NCI-H524 treated with DMSO at 0.1 percent for 48 hours (cell line): ENCODE results near the gene KIF18B.
"Not testable (repeated sequence)": the region's sequence is repeated elsewhere in the genome, so short reads cannot be mapped to it uniquely, and the experiment has no call there.

Experiments used
- DNase-seq: peaks from one replicate; lab custom pipeline; 2025; lab: John Stamatoyannopoulos, UW

KIF18B gene

DNA sequence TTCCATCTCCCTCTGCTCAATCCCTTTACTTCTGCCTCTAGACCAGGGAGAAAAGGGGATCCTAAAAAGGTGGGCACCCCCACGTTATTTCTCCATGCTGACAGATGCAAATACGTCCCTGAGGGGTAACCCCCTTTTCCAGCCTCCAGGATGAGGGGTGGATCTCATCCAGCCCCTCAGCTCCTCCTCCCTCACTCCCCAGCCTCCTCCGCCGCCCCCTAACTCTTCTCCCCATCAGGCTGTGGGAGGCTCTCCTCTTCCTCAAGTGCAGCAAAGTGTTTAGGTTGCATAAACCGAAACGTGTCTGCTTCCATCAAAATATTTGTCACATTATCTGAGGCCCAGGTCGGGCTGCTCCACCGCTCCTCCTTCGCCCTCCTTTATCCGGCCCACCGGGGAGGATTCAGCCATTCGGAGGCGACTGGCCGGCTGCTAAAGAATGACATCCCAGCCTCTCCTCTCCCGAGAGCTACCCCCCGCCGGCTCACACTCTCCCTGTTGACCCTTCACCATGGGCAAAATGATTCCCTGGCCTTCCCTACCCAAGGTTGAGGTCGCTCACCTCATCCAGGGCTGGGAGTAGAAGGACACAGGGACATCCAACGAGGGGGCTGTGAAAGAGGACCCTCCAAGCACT lies 21.7 kb upstream of the KIF18B start:
- DNase-seq, result no peak

DNA sequence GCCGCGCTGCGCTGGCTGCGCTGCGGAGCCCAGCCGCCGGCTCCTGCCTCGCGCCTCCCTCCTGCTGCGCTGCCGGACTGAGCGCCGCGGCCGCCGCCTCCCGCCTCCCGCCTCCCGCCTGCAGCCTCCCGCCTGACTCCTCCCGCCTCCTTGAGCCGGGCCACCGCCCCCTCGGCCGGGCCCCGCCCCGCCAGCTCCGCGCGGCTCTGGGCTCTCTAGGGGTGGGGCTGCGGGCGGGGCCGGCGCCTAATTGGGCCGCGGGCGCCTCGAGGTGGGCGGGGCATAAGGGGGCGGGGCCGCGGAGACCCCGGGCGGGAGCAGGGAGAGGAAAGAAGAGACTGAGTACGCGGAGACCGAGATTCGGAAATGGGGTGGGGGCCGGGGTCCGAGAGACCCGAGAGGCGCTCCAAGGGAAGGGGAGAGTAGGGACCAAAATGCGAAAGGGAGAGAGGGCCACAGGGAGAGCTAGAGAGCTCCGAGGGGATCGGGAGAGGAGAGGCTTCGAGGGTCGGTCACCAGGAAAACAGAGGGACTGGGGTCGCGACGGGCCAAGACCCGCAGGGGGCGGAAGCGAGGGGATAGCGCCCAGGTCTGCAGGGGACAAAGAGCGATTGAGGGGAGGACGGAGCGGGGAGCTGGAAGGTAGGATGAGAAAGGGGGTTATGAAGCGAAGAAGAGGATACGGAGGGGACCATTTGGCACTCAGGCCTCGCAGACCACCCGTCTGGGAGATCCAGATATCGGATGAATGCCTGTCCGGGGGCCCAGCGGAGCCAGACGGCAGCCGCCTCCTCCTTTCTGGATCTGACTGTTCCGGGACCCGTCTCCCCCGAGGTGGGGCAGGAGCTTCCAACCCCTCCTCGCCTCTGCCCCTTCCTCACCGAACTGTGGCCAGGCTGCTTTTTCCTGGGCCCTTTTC lies 20.9 kb upstream of the KIF18B start, which contains the start of gene C1QL1:
TSS of gene C1QL1 (minus strand) at position 79 of the 919 bp plus-strand sequence. CDS start 255 bp downstream, outside the sequence.
- DNase-seq, result no peak

DNA sequence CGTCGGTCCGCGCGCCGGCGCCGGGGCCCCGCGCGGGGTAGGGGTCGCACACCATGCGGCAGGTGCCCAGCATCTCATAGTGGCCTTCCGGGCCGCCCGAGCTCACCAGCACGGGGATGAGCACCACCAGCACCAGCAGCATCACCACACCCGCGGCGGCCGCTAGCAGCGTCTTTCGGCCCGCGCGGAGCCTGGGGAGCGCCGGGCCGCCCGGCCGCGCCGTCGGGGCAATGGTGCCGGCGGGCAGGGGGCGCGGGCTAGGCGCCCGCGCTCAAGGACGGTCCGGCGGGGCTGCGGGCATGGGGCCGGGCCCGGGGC lies 20.3 kb upstream of the KIF18B start:
- no peak for DNase-seq

DNA sequence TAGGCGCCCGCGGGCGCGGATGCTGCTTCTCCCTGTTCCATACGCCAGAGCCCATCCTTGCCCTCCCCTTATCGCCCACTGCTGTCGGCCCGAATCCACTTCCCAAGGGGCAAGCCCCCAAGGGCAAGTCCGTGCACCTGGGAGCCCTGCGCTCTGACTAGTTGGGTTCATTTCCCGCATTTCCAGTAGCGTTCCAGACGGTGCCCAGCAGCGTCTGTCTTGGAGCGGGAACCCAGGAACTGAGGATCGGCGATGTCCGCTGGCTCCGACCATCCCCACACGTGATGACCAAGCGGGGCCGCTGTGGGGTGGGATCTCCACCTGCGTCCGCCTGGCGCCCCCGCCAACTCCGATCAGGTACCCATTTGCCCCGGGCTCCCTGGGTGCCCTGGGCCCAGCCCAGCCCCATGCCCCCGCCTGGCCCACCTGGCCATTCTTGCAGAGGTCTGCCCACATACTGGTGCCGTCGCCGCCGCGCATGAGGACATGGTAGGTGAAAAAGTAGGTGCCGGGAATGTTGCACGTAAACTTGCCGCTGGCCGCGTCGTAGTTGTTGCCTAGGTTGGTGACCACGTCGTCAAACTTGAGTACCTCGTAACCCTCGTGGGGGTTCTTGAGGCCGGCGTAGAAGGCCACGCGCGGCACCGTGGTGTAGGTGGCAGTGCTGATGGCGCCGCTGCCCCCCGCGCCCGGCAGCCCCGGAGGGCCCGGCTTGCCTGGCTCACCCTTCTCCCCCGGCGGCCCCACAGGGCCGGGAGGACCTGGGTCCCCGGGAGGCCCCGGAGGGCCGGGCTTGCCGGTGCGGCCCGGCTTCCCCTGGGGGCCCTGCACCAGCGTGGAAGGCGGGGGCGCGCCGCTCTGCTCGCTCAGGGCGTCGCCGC lies 19.7 kb upstream of the KIF18B start:
- no peak for DNase-seq

DNA sequence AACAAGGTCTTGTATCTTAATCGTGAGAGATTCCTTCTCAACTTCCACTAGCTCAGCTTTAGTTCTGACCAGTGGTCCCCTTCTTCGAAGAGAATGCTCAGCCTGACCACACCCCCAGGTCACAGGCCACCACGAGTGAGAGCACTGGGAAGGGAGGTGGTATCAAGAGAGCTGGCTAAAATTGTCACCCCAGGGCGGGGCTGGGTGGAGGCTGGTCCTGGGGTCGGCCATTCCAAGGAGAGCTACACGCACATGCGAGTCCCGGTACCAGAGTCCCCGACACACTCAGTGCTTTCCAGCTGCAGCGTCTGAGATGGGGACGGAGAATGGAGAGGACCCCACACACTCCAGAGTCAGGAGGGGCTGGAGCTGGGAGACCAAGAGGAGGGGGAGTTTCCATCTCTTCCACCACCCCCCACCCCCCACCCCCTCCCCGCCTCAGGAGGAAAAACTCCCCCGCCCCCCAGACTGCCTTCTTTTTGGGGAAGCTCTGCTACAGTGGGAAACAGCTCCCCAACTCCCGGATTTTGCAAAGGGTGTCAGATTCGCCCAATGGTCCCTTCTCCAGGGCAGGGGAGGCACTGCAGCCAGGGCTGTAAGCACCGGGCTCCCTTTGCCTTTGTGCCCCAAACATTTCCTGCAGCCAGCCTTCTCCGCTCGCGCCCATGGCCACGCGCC lies 18.9 kb upstream of the KIF18B start:
- no peak for DNase-seq

DNA sequence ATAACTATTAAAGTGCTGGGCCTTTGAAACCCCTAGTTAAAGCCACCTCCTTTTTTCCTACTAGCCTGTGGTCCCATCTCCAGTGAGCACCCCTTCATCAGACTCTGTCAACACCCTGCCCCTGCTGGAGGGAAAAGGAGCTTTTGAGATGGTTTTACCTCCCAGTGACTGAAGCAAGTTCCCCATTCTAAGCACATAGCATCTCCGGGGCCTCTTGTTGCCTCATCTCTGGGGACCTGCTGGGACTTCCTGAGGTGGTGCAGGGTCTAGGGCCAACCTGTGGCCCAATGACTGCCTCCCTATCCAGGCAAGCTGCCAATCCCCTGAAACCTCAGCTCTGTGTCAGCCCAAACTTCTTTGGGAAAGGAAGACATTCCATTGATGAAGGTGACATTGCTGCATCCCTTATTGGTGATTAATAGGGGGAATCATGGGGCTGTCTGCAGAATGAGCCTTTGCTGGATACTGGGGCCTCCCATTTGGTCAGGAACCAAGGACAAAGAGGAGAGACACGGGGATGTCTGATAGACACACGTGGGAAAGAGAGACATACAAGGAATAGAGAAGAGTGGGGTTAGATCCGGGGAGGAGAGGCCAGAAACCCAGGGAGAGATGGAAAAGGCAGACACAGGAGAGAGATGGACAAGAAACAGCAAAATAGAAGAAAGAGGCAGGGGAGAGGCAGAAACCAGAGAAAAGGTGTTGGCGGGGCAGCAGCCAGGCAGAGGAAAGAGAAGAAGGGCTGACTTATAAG lies 18.1 kb upstream of the KIF18B start:
- no peak for DNase-seq

DNA sequence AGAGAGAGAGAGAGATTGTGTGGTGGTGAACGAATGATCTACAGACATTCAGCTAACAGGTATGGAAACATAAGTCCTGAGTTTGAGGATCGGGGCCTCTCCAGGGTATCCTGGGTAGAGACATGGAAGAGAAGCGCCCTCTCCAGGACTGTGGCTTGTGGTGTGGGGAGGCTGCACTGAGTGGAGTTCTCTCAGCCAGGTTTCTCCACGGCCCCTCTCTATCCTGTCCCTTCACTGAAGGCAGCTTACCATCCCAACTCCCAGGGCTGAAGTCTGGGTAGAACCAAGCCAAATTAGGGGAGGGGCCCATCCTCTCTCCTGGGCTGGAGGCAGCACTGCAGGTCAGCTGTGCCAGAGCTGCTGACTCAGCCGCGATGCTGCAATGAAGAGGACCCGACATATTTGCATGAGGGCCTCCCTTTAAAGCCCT lies 14.4 kb upstream of the KIF18B start:
- DNase-seq, result no peak

DNA sequence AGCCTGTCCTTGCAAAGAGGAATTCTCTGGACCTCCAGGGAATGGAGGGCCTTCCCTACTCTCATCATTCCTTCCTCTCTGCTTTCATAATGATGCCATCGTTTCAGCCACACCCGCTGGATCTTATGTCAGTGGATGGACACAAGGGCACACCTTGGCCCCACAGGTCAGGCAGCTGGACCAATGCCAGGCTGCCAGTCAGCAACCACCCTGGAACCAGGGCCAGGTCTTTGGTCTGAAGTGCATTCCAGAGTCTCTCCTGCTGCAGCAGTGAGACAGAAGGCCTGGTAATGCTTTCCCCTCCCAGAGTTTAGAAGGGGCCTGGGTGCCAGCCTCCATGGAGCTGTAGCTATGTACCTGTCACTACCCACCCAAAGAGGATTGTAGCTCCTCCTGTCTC lies 13.1 kb upstream of the KIF18B start:
- DNase-seq, result no peak

DNA sequence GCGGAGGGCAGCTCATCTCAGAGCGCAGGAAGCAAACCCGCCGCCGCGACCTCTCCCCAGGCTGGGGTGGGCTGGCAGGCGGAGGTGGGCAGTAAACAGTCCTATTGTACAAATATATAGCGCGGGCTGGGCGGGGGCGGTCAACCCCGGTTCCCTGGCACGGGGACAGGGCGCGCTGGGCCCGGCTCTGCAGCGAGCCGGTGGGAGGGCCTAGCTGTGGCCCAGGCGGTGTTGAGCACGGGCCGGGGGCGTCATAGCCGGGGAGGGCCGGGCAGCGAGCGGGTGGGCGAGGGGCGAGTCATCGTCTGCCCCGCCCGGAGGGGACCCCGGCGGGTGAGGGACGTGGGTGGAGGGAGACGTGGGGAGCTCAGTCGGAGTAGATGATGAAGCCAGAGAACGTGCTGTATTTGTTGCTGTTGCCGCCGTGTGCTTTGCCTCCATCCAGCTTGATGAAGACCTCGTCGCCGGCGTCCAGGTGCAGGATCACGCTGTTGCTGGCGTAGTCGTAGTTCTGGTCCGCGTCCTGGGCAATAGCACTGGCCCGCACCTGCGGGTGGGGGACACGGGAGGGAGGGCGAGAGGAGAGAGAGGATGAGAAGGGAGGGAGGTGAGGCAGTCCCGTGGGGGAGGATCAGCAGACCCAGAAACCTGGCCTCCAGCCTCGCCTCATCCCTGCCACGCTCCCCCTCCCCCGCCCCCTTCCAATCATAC lies 12.4 kb upstream of the KIF18B start:
- no peak for DNase-seq

DNA sequence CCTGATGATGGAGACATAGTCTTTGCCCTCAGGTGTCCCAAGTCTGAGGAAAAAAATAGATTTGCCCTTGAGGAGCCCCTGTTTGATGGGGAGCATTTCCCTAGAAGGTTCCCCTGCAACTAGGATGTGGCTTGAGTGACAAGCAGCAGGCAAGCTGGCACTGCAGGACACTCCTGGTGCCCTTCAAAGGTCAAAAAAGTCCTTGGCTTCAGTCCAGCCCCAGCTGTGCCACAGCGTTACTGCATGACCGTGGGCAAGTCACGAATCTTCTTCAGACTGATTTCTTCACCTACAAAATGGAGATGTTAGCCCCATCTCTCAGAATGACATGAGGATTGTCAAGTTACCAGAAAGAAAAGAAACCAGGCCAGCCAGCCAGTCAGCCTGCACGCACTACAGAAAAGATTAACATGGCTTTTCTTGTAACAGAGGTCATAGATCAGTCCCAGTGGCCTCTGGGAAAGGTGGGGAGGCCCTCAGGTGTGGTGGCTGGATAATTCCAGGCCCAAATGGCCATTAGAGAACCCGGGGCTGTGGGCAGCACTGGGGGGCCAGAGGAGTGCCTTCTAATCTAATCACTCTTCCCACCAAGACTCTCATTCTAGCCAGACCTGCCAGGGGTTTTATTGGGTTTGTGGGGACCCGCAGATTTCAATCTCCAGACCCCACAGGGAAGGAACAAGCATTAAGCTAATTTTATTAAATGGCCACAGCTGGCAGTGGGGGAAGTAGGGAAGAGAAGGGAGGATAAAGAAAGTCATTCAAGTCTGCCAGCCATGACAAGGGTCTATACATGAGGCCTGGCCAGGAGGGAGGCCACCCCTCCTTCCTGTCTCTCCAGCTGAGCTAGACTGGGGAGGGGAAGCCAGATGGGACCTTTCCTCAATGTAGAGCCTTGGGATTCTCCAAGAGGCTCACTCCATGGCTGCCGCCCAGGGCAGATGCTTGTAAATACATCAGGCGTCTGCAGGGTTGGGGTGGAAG lies 9.7 kb upstream of the KIF18B start:
- DNase-seq, result no peak

DNA sequence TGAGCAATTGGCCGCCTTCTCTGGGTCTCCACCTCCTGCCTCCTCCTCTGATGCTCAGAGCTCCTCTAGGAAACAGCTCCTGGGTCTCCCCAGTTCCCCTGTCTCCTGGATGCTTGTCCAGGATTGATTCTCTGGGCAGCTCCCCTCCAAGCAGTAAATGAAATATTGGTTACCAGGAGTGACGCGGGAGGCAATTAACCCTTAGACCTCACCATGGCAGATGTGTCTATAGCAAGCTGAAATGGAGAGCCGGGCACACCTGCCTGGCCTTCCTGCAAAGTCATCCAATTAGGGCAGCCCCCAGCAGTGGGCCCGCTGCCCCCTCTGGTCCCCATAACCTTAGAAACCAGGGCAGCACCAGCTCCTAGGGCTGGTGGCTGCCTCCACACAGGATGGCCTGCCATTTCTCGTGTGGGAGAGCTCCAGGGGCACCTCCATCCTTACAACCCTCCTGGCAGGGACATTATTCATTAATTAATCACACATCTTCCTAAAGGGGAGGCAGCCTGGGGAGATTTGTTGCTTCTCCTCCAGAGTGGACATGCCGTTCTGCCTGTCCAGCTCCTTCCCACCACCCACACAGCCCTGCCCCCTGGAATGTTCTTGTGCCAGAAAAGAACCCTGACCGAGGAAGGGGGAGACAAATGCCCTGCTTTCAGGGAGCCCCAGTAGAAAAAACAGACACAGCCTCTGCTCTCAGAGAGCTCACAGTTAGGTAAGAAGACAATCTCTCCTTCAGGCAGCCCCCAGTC lies 8.3 kb upstream of the KIF18B start:
- no peak for DNase-seq

DNA sequence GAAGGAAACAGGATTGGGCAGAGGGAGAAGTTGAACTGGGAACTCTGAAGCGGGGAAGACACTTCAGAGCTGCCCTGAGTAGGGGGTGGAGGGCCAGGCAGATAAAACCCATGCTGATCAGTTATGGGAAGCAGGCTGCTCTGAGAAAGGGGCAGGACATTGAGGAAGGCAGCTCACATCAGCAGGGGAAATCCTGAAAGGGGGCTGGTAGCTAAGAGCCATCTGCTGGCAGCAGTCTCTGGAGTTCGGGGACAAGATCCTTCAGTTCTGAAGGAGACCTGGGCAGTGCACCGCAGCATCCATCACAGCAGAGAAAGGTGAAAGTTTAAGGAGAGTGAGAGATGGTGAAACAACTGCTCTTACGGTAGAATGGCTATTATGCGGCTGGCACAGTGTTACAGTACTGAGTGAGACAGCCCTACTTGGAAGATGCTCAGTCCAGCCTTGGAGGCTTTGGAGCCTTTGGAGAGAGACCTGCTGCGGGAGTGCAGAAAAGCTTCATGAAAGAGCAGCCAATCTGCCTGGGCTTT lies 5.4 kb upstream of the KIF18B start:
- DNase-seq, result no peak

DNA sequence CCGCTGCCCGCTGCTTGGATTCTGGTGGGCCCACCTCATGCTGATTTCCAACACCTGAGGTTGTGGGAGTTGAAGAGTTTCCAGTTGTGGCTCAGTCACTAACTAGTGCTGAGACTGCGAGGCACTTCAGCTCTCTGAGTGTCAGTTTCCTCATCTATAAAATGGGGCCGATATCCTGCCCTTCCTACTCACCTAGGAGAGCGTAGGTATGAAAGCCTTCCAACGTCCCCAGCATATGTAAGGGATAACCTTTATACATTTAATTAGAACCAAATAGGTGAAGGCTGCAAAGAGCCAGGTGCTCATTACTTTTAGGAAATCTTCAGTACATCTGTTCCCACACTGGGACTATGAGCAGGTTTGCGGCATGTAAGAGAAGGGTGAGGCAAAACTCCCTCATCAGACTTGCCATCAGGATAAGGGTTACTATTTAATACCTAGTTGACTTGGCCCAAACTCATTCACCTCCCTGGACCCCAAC lies 782 bp upstream of the KIF18B start:
- no peak for DNase-seq

DNA sequence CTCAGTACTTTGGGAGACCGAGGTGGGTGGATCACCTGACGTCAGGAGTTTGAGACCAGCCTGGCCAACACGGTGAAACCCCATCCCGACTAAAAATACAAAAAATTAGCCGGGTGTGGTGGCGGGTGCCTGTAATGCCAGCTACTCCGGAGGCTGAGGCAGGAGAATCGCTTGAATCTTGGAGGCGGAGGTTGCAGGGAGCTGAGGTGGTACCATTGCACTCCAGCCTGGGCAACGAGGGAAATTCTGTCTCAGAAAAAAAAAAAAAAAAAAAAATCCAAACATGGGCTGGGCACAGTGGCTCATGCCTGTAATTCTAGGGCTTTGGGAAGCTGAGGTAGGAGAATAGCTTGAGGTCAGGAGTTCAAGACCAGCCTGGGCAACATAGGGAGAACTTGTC lies 1.9 kb downstream of the KIF18B start:
- not testable (repeated sequence) for DNase-seq

DNA sequence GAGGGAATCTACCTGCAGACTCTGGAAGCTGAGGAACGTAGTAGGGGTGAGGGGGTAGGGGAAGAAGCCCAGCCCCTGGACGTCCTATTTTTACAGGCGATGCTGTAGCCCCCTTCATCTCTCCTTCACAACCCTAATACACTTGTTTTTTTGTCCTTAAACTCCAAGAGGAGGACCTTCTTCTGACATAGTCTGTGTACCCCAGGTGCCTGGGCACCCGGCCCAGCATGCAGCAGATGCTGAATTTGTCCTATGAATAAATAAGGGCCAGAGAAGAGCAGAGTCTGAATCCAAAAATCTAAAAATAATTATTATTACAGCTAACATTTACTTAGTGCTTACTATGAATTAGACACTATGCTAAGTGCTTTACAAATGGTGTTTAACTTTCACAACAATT lies 5.1 kb downstream of the KIF18B start:
- no peak for DNase-seq

DNA sequence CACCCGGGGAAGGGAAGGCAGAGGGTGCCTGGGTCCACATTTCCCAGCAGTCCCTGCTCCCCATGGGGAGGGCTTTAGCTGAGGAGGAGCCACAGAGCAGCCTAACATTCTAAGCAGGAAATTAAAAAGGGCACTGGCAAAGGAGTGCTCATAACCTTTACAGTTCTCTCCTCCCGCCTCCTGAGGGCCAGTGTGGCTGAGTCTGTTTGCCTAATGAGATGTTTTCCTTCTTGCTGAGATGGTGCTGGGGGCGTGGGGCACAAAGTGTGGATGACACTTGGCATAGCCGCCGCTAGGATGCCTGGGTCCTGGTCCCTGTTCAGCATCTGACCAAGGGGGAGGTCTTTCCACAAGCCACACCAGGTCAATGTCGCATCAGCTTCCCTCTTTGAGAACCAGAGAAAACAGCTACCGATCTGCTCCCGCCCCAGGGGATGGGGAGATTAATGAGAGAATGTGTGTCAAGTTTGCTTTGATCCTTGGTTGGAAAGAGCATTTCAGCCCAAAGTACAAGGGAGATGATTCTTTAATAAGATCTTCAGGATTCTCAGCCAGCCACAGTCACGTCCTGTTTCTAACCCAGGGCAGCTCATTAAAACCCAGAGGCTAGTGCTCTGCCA lies 5.8 kb downstream of the KIF18B start:
- no peak for DNase-seq

DNA sequence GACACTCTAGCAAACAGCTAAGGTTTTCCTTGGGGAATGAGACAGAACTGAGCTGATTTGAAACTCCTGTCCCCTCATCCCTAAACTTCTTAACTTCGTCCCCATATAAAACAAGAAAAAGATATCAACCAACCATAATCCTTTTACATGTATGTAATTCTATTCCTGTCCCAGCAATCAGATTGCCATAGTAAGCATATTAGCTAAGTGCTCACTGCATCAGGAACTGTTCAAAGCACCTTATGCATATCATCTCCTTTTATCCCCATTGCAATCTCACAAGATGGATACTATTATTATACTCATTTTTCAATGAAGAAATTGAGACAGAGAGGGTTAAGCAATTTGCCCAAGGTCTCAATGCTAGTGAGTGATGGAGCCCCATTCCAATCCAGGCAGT lies 6.8 kb downstream of the KIF18B start:
- DNase-seq, result no peak

DNA sequence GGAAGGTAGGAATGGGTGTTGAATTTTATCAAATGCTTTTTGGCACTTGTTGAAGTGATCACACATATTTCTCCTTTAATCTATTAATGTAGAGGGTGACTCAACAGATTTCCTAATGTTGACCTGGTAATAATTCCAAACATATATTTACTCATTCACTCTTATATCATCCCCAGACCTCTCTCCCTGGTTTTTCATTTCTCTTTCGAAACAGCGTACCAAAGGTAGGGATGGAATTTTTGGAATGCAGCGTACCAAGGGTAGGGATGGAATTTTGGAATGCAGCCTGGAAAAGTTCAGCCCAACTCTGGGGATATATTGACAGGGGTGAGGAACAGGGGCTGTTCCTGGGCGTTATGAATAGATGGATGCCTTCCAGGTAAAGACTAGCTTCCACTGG lies 7.3 kb downstream of the KIF18B start:
- DNase-seq, result no peak
